Astrocyte (in vitro differentiated cells and primary cell): Measurements from ENCODE around the gene GAS6.

Source experiments
- CTCF ChIP-seq: IDR thresholded peaks from 2 replicates; pipeline ENCODE4 v1.5.1; 2011; ENCODE audit warnings: low read depth, mild to moderate bottlenecking, inconsistent platforms, low read length, moderate library complexity; ENCODE audit not compliant: insufficient read depth
- EZH2 ChIP-seq: IDR thresholded peaks from 2 replicates; pipeline ENCODE4 v1.6.1; 2012; ENCODE audit warnings: mild to moderate bottlenecking, low read length, inconsistent platforms; ENCODE audit not compliant: insufficient read depth

GRCh38 chr13:113864273-113864890 is 506 bp upstream of the GAS6 start:
- TF ChIP-seq CTCF, result no peak
- TF ChIP-seq EZH2, result no peak
